SU-DHL-6 (cell line): ENCODE data around the gene OR56A5.

Source experiments
- CTCF ChIP-seq: fragments of 200-600 bp; sonication (generic); IDR thresholded peaks from one replicate; pipeline ENCODE4 v1.5.1; 2017; ENCODE audit warnings: antibody characterized with exemption, mild to moderate bottlenecking, low read length, moderate library complexity; ENCODE audit not compliant: insufficient read depth, poor library complexity, severe bottlenecking
- EZH2phosphoT487 ChIP-seq: fragments of 200-600 bp; sonication (generic), shearing (Covaris generic); conservative IDR thresholded peaks from 2 replicates; pipeline ENCODE4 v1.6.1; 2018; ENCODE audit warnings: mild to moderate bottlenecking, antibody characterized with exemption, low read length, moderate library complexity, mixed read lengths

- TF ChIP-seq CTCF (no peak), EZH2phosphoT487 (no peak)
Measured at GRCh38 chr11:5986885-5987284, 18.6 kb upstream of the OR56A5 start, which contains the start of gene OR52L1.
